Endothelial cell of umbilical vein (primary cell): ENCODE data around the gene MB. TPM values are rescaled to one million over a fixed set of nuclear protein-coding genes. Genes with fewer than 3 reads are reported as not detected.

Source experiments
- BruUV-seq: library from RNA; stranded (reverse); fragments of 400-500 nt; replicated peaks from 2 replicates; lab custom pipeline; 2021; lab: Mats Ljungman, UMichigan
- CTCF ChIA-PET: fragments of 300-600, 350-600 bp; sonication (Branson Sonifier 250); formaldehyde crosslinking; loops from one replicate; lab custom pipeline; 2021; ENCODE audit warnings: antibody characterized with exemption, inconsistent platforms; lab: Charles Lee
- POLR2A ChIA-PET: fragments of 300-600, 350-600 bp; sonication (Branson Sonifier 250); formaldehyde crosslinking; loops from one replicate; lab custom pipeline; 2021; ENCODE audit warnings: antibody characterized with exemption, inconsistent platforms; lab: Charles Lee
- DNase-seq: peaks from one replicate; pipeline ENCODE4 v3.0.0-alpha.2; 2011; ENCODE audit warnings: low read depth, low spot score
- FAIRE-seq: peaks from 2 replicates; lab custom pipeline; 2011; peaks lifted over from hg19 to GRCh38; lab: Jason Lieb, UNC
- H2AFZ ChIP-seq: 2 replicates; pipeline ENCODE4 v1.6.0; 2012; ENCODE audit warnings: low read depth, low read length, control low read depth, inconsistent platforms
- H3K27ac ChIP-seq: 2 replicates; pipeline ENCODE4 v1.5.1; 2011; ENCODE audit warnings: low read depth, mild to moderate bottlenecking, control low read depth, low read length, moderate library complexity; ENCODE audit not compliant: insufficient read depth
- H3K27me3 ChIP-seq, 2 experiments: 2 replicates each; pipeline versions ENCODE4 v1.6.0 to v1.6.1; 2011; ENCODE audit warnings: low read length in 2 of 2, mixed read lengths in 1 of 2; ENCODE audit not compliant: control insufficient read depth in 2 of 2, insufficient read depth in 2 of 2
- H3K36me3 ChIP-seq, 2 experiments: 2 replicates in 1 of 2; 3 replicates in 1 of 2; pipeline ENCODE4 v1.5.1; 2011; ENCODE audit warnings: low read length in 2 of 2, mild to moderate bottlenecking in 1 of 2, moderate library complexity in 1 of 2; ENCODE audit not compliant: control insufficient read depth in 2 of 2, insufficient read depth in 2 of 2; ENCODE audit errors: extremely low read depth in 1 of 2
- H3K4me1 ChIP-seq: 3 replicates; pipeline ENCODE4 v1.5.1; 2011; ENCODE audit warnings: mild to moderate bottlenecking, low read length; ENCODE audit not compliant: control insufficient read depth, insufficient read depth; ENCODE audit errors: extremely low read depth
- H3K4me2 ChIP-seq: 2 replicates; pipeline ENCODE4 v1.6.1; 2011; ENCODE audit warnings: low read length, control low read depth, mixed read lengths; ENCODE audit not compliant: insufficient read depth
- H3K4me3 ChIP-seq, 3 experiments: fragments of 200-600 bp in 1 of 3; sonication (generic), shearing (Covaris generic) in 1 of 3; replicated peaks in 1 of 3; 2 replicates each; pipeline ENCODE4 v1.5.1; 2011 to 2016; ENCODE audit warnings: control low read depth in 3 of 3, low read length in 3 of 3, mild to moderate bottlenecking in 2 of 3, inconsistent platforms in 1 of 3, low read depth in 1 of 3, moderate library complexity in 1 of 3; ENCODE audit not compliant: insufficient read depth in 1 of 3
- H3K79me2 ChIP-seq: 2 replicates; pipeline ENCODE4 v1.6.0; 2012; ENCODE audit warnings: low read length, inconsistent platforms; ENCODE audit not compliant: control insufficient read depth, insufficient read depth
- H3K9ac ChIP-seq: replicated peaks from 2 replicates; pipeline ENCODE3; 2011; ENCODE audit warnings: low read length, control low read depth; ENCODE audit not compliant: insufficient read depth; ENCODE audit errors: extremely low read depth
- H3K9me1 ChIP-seq: replicated peaks from 3 replicates; pipeline ENCODE4 v1.6.0; 2011; ENCODE audit warnings: mild to moderate bottlenecking, low read length; ENCODE audit not compliant: control insufficient read depth, insufficient read depth; ENCODE audit errors: extremely low read depth
- H3K9me3 ChIP-seq: replicated peaks from 2 replicates; pipeline ENCODE4 v1.5.1; 2012; ENCODE audit warnings: low read length, inconsistent platforms; ENCODE audit not compliant: control insufficient read depth, insufficient read depth
- H4K20me1 ChIP-seq: replicated peaks from 2 replicates; pipeline ENCODE3; 2011; ENCODE audit warnings: mild to moderate bottlenecking, low read length; ENCODE audit not compliant: control insufficient read depth, insufficient read depth; ENCODE audit errors: extremely low read depth
- EZH2 ChIP-seq: IDR thresholded peaks from 2 replicates; pipeline ENCODE4 v1.6.1; 2012; ENCODE audit warnings: borderline replicate concordance, low read depth, mild to moderate bottlenecking, moderate library complexity, low read length, inconsistent platforms; ENCODE audit not compliant: severe bottlenecking
- GATA2 ChIP-seq: IDR thresholded peaks from 2 replicates; pipeline ENCODE4 v1.7.0; 2011; ENCODE audit warnings: low read depth, mild to moderate bottlenecking, moderate library complexity, mixed read lengths, low read length; ENCODE audit not compliant: insufficient read length, insufficient read depth
- MYC ChIP-seq: IDR thresholded peaks from one replicate; pipeline ENCODE4 v1.6.1; 2011; ENCODE audit warnings: mild to moderate bottlenecking, low read depth, low read length
- POLR2A ChIP-seq: IDR thresholded peaks from 2 replicates; pipeline ENCODE4 v1.6.1; 2012; ENCODE audit warnings: low read depth, mild to moderate bottlenecking, control low read depth, low read length
- dilution Hi-C: fragments of 300-500 bp; cut with MboI; formaldehyde crosslinking; loops from one replicate; pipeline ENCODE4 v1.15.0; 2019; ENCODE audit warnings: low sequenced_read_pairs; ENCODE audit not compliant: extremely low pct_ligation_motif_present
- intact Hi-C: fragments of 100-400 bp; cut with micrococcal nuclease; formaldehyde crosslinking; loops from one replicate; pipeline ENCODE4 v1.10.0; 2022
- polyA plus RNA-seq, 4 experiments: library from polyadenylated mRNA; depleted of rRNA in 3 of 4; stranded (reverse) in 3 of 4; unstranded in 1 of 4; fragments of >200 nt; gene quantifications; 2 replicates each; pipeline versions ENCODE4 v1.2.1 to v1.2.3, GENCODE V29; 2011 to 2012; ENCODE audit warnings: missing spikeins in 1 of 4
- total RNA-seq: library from RNA; stranded (reverse); gene quantifications from 2 replicates; pipeline ENCODE4 v1.2.3, GENCODE V29; 2021
- TF ChIP-seq, protein P1 (sequence below), 2 donors: IDR thresholded peaks; 1 replicate in 1 of 2; 2 replicates in 1 of 2; pipeline ENCODE4 v1.5.1; 2011; ENCODE audit warnings: low read length in 2 of 2, mild to moderate bottlenecking in 2 of 2, moderate library complexity in 2 of 2, control low read depth in 1 of 2, inconsistent platforms in 1 of 2, low read depth in 1 of 2; ENCODE audit not compliant: insufficient read depth in 1 of 2; ENCODE audit errors: extremely low read depth in 1 of 2
- TF ChIP-seq, protein P2 (sequence below): IDR thresholded peaks from 2 replicates; pipeline ENCODE4 v1.6.1; 2011; ENCODE audit not compliant: insufficient read depth, insufficient read length

MB gene
- total and polyA plus RNA-seq, 2 donors (not counting 3 experiments of a cell fraction or from before 2014, with no cell fraction given) = not detected

DNA sequence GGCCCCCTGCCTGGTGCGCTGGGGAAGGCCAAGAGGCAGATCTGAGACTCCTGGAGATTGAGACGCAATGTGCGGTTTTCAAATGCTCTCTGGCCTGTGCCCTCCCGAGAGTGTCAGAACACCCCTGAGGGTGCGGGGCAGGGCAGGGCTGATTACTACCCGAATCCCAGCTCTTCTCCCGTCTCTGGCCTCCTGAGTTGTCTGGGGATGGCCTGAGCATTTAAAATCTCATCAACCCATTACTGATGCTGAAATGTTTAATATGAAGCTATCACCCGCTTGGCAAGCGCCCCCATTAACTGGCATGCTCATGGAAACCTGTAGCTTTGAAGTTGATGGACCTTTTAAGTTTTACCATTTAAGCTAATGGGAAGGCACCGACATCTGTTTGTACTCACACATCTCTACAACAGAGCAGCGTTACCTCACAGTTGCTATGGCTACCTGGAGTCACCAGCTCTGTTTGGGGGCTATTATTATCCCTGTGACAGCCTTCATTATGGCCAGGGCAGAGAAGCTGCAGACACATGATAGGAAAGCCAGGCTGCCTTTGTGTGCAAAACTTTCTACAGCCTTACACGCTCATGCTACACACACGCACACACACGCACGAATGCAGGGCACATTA is 3.6 kb upstream of the MB start:
- ChIA-PET POLR2A (no interaction called here), CTCF (interaction anchor here (1.1 to 3.7 kb wide), 11 partner anchors 7 to 504 kb away, joined by 3 to 40 read pairs (median 4); no protein-coding TSS in a partner anchor)
- H3K36me3 ChIP-seq = no peaks in the 10 kb centered on the region
- H3K9me3 ChIP-seq = no peaks in the 10 kb centered on the region
- TF ChIP-seq EZH2 (no peak), GATA2 (no peak), POLR2A (no peak), MYC (no peak)
- TF ChIP-seq, protein P1, sequence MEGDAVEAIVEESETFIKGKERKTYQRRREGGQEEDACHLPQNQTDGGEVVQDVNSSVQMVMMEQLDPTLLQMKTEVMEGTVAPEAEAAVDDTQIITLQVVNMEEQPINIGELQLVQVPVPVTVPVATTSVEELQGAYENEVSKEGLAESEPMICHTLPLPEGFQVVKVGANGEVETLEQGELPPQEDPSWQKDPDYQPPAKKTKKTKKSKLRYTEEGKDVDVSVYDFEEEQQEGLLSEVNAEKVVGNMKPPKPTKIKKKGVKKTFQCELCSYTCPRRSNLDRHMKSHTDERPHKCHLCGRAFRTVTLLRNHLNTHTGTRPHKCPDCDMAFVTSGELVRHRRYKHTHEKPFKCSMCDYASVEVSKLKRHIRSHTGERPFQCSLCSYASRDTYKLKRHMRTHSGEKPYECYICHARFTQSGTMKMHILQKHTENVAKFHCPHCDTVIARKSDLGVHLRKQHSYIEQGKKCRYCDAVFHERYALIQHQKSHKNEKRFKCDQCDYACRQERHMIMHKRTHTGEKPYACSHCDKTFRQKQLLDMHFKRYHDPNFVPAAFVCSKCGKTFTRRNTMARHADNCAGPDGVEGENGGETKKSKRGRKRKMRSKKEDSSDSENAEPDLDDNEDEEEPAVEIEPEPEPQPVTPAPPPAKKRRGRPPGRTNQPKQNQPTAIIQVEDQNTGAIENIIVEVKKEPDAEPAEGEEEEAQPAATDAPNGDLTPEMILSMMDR (IDR thresholded peaks at IDR 0.05; ENCODE audit: extremely low read depth in 1 of 2, insufficient read depth in 1 of 2, low read depth in 1 of 2, low read length in 2 of 2) = no peak
- TF ChIP-seq, protein P2, sequence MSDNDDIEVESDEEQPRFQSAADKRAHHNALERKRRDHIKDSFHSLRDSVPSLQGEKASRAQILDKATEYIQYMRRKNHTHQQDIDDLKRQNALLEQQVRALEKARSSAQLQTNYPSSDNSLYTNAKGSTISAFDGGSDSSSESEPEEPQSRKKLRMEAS = no peak
- no peaks in the 10 kb centered on the region for H3K9me1 ChIP-seq
- dilution Hi-C loops (no loop called here), intact Hi-C loops (no loop called here)
- H2AFZ ChIP-seq = no peak overlapping the region
- DNase-seq (no peak), FAIRE-seq (no peak)
- H3K4me1 ChIP-seq = no peaks in the 10 kb centered on the region
- no peaks in the 10 kb centered on the region for H3K79me2 ChIP-seq
- H3K4me2 ChIP-seq = no peak overlapping the region
- H3K27ac ChIP-seq = no peak overlapping the region
- no peak overlapping the region for H3K4me3 ChIP-seq
- H3K27me3 ChIP-seq = peaks cover 10 to 14% of the 10 kb centered on the region in 2 experiments
- no peak overlapping the region for H3K9ac ChIP-seq
- no peaks in the 10 kb centered on the region for H4K20me1 ChIP-seq
- no TSS peak for BruUV-seq
